Esophagus (tissue), 2 donors: Measurements from ENCODE around the gene DIAPH1. TPM values are rescaled to one million over a fixed set of nuclear protein-coding genes. Genes with fewer than 3 reads are reported as not detected.

ENCODE experiments used
- H3K27ac ChIP-seq, 2 donors: one replicate each; pipeline ENCODE4 v1.5.1; 2013; ENCODE audit warnings: low read depth in 2 of 2, mild to moderate bottlenecking in 2 of 2, inconsistent platforms in 1 of 2, low read length in 1 of 2, moderate library complexity in 1 of 2
- H3K27me3 ChIP-seq, 2 donors: one replicate each; pipeline ENCODE4 v1.6.1; 2013; ENCODE audit warnings: low read length in 2 of 2, control low read depth in 1 of 2, mild to moderate bottlenecking in 1 of 2; ENCODE audit not compliant: insufficient read depth in 2 of 2, control insufficient read depth in 1 of 2
- H3K36me3 ChIP-seq, 2 donors: one replicate each; pipeline ENCODE4 v1.6.1; 2013; ENCODE audit warnings: low read length in 1 of 2; ENCODE audit not compliant: control insufficient read depth in 2 of 2, insufficient read depth in 2 of 2
- H3K4me1 ChIP-seq, 2 donors: one replicate each; pipeline ENCODE4 v1.6.1; 2013; ENCODE audit warnings: low read length in 1 of 2; ENCODE audit not compliant: control insufficient read depth in 2 of 2, insufficient read depth in 2 of 2
- H3K4me3 ChIP-seq, 2 donors: one replicate each; pipeline ENCODE4 v1.5.1; 2013; ENCODE audit warnings: low read length in 2 of 2, mild to moderate bottlenecking in 2 of 2, low read depth in 1 of 2, moderate library complexity in 1 of 2
- H3K9me3 ChIP-seq, 2 donors: one replicate each; pipeline ENCODE4 v1.6.1; 2013; ENCODE audit warnings: mild to moderate bottlenecking in 2 of 2, low read depth in 1 of 2, low read length in 1 of 2, moderate library complexity in 1 of 2; ENCODE audit not compliant: control insufficient read depth in 2 of 2, insufficient read depth in 1 of 2
- WGBS, 2 donors: extraction: QIAGEN DNeasy Blood & Tissue Kit; methylation state at CpG; one replicate each; pipeline ENCODE4 v1.1.7; 2013; 5-methylcytosine and 5-hydroxymethylcytosine counted together
- polyA plus RNA-seq, 2 donors: library from polyadenylated mRNA; stranded (reverse); fragments of 200-250 nt; gene quantifications; one replicate each; pipeline ENCODE4 v1.2.3, GENCODE V29; 2013
- donor health status: healthy with polysubstance abuse.
- donor health status: Bipolar disorder and iron deficiency.

DIAPH1 gene
- polyA plus RNA-seq, 2 donors, result 84.2 to 84.5 TPM

GRCh38 chr5:141528291-141528984 lies 90.4 kb downstream of the DIAPH1 start:
- 55 to 57% methylated on average over 11 of the region's 11 CpGs for WGBS, 2 donors
- peak overlapping the region; percentile 60 to 84 for H3K27ac ChIP-seq
- no peaks in the 10 kb centered on the region for H3K9me3 ChIP-seq
- H3K27me3 ChIP-seq, result no peaks in the 10 kb centered on the region
- peaks cover 0 to 5% of the 10 kb centered on the region in 2 donors for H3K4me1 ChIP-seq
- no peak overlapping the region for H3K4me3 ChIP-seq
- peaks cover 6 to 17% of the 10 kb centered on the region in 2 donors for H3K36me3 ChIP-seq

DNA sequence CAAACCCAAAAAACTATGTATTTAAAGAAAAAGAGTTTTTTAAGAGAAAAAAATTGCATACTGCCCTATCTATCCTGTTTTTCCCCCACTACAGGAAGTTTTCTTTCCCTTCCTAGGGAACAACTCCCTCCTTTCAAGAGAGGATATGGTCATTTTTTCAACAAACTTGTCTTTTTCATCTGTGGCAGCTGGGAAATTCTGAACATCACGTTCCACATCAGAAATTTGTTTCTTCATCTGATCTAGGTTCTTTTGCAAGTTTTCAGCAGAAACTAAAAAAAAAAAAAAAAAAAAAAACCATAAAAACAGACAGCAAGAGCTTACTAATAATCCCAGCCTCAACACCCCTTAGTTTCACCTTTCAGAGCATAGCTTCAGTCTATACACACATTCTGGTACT lies 91.4 kb downstream of the DIAPH1 start:
- Histone ChIP-seq H3K4me3 (no peak overlapping the region), H3K27ac (no peak overlapping the region), H3K9me3 (no peaks in the 10 kb centered on the region), H3K36me3 (peaks cover 6 to 19% of the 10 kb centered on the region in 2 donors), H3K4me1 (peaks cover 0 to 5% of the 10 kb centered on the region in 2 donors), H3K27me3 (no peaks in the 10 kb centered on the region)
- 63 to 67% methylated on average over 1 of the region's 1 CpG for whole genome bisulfite sequencing, 2 donors

- Histone ChIP-seq H3K9me3 (no peaks in the 10 kb centered on the region), H3K27me3 (no peaks in the 10 kb centered on the region), H3K4me1 (peaks cover 0 to 5% of the 10 kb centered on the region in 2 donors), H3K27ac (peak overlapping the region in 1 of 2 donors; percentile 24), H3K36me3 (peaks cover 6 to 19% of the 10 kb centered on the region in 2 donors), H3K4me3 (no peak overlapping the region)
- 62 to 73% methylated on average over 7 of the region's 7 CpGs for WGBS, 2 donors
These were observed 93.1 kb downstream of the DIAPH1 start for GRCh38 chr5:141525653-141526052.

- WGBS, 2 donors, result 34 to 38% methylated on average over 12 of the region's 12 CpGs
- Histone ChIP-seq H3K27me3 (no peaks in the 10 kb centered on the region), H3K9me3 (no peaks in the 10 kb centered on the region), H3K4me3 (no peak overlapping the region), H3K27ac (peak overlapping the region; percentile 44 to 58), H3K36me3 (peaks cover 6 to 19% of the 10 kb centered on the region in 2 donors), H3K4me1 (peaks cover 0 to 5% of the 10 kb centered on the region in 2 donors)
These were observed 93.9 kb downstream of the DIAPH1 start for GRCh38 chr5:141524604-141525597.

DNA sequence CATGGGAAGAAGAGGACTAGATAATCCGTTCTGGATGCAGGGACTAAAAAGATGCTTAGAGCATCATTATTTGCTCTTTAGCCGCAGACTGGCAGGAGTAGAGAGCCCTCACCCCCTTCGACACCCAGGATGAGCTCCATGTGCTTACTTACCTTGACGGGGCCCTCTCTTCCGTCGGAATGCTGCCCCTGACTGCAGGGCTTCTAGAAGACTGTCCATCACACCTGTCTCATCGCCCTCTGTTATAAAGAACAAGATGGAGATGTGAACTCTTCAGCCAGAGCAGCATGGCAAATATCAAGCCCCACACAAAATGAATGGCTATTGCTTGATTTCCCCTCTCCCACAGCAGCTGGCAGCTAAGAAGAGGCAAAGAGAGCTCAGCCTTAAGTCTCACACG lies 94.8 kb downstream of the DIAPH1 start:
- Histone ChIP-seq H3K36me3 (peaks cover 6 to 18% of the 10 kb centered on the region in 2 donors), H3K4me1 (peaks cover 0 to 5% of the 10 kb centered on the region in 2 donors), H3K9me3 (no peaks in the 10 kb centered on the region), H3K27me3 (no peaks in the 10 kb centered on the region), H3K27ac (no peak overlapping the region), H3K4me3 (no peak overlapping the region)
- 88 to 89% methylated on average over 8 of the region's 8 CpGs for WGBS, 2 donors

GRCh38 chr5:141522301-141522700 lies 96.5 kb downstream of the DIAPH1 start:
- Histone ChIP-seq H3K27ac (peak overlapping the region; percentile 63 to 82), H3K4me3 (no peak overlapping the region), H3K4me1 (peaks cover 0 to 2% of the 10 kb centered on the region in 2 donors), H3K27me3 (no peaks in the 10 kb centered on the region), H3K9me3 (no peaks in the 10 kb centered on the region), H3K36me3 (peaks cover 6 to 20% of the 10 kb centered on the region in 2 donors)
- 50 to 63% methylated on average over 2 of the region's 2 CpGs for WGBS, 2 donors

DNA sequence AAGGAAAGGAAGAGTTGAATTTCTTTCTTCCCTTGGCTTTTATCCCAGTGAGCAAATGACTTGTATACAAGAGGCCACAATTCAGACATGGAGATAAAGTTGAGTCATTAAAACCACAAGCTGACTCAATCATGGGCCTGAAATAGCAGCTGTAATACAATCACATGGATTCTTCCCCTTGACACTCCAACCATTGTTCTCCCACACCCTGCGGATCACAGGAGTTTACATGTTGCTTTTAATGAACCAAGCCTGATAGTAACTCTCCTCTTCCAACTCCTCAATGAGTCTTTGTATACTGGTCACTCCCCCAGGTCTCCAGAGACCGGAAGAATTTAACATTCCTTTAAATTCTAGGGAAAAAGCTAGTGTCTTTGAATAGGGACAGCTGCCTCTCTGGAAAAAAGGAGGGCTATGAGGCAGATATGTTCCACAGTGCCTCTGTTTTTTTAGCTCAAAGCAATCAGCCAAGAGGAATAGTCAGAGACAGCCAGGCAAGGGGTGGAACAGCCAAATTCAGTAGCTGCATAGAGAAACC lies 97.5 kb downstream of the DIAPH1 start:
- peaks cover 0 to 2% of the 10 kb centered on the region in 2 donors for H3K4me1 ChIP-seq
- H3K27me3 ChIP-seq, result no peaks in the 10 kb centered on the region
- peak overlapping the region; percentile 82 to 90 for H3K27ac ChIP-seq
- 22 to 44% methylated on average over 2 of the region's 2 CpGs for WGBS, 2 donors
- no peak overlapping the region for H3K4me3 ChIP-seq
- no peaks in the 10 kb centered on the region for H3K9me3 ChIP-seq
- H3K36me3 ChIP-seq, result peaks cover 13 to 23% of the 10 kb centered on the region in 2 donors

DNA sequence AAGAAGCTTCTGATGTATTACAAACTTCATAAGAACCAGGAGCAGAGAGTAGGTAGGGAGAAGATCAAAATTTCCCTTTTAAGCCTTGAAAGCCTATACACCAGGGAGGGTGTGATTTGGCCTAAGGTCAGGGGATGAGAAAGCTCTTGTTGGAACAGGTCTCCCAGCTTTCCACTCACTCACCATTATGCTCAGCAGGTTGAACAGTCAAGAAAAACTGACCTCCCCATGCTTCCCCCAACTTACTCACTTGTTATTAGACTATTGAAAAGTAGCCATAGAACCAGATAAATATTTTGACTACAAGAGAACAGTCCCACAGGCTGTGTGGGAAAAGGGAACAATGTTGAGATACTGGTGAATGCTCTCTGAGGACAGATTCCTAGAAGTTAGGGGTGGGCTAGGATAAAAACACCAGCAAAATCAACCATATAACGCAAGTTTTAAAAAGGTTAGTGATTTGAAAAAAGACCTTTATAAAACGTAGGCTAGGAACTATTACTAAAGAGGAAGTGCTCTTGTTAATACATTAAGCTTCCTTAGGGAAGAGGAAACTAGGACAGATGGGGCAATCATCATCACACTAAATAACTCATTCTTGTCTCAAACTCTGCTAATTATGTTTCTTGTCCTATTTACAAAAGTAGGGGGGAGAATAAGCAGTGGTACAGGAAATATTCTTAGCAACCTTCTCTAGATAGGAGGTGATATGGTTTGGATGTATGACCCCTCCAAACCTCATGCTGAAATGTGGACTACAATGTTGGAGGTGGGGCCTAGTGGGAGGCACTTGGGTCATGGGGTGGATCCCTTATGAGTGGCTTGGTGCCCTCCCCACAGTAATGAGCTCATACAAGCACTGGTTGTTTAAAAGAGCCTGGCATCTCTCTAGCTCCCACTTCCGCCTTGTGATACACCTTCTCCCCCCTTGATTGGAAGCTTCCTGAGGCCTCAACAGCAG lies 98.9 kb downstream of the DIAPH1 start:
- H3K4me1 ChIP-seq, result peaks cover 5 to 9% of the 10 kb centered on the region in 2 donors
- H3K9me3 ChIP-seq, result no peaks in the 10 kb centered on the region
- 78% methylated on average over 3 of the region's 3 CpGs for WGBS, 2 donors
- H3K27me3 ChIP-seq, result no peaks in the 10 kb centered on the region
- H3K36me3 ChIP-seq, result peaks cover 7 to 23% of the 10 kb centered on the region in 2 donors
- peak overlapping the region; percentile 92 for H3K27ac ChIP-seq
- no peak overlapping the region for H3K4me3 ChIP-seq
